HK-2 (cell line): ENCODE data around the gene SCUBE1.

Experiments
- DNase-seq: peaks from one replicate; pipeline ENCODE4 v3.0.0-alpha.2; 2018; ENCODE audit not compliant: unreplicated experiment

Gene SCUBE1

GRCh38 chr22:43155789-43156188 is 187.4 kb downstream of the SCUBE1 start:
- no peak for DNase-seq

GRCh38 chr22:43154887-43155536 is 188.2 kb downstream of the SCUBE1 start:
- DNase-seq, result no peak

- no peak for DNase-seq
These were observed 189.3 kb downstream of the SCUBE1 start for GRCh38 chr22:43153899-43154298.

- DNase-seq, result peak; percentile 58
These were observed 190.7 kb downstream of the SCUBE1 start for GRCh38 chr22:43152357-43153071.

- no peak for DNase-seq
These were observed 191.2 kb downstream of the SCUBE1 start for GRCh38 chr22:43152003-43152356.

- DNase-seq, result peak; percentile 64
These were observed 191.7 kb downstream of the SCUBE1 start, which contains the start of gene TSPO for GRCh38 chr22:43151251-43152002. Gene TSPO, plus strand, starts transcription at chr22:43151559. Its CDS starts 7,680 bp downstream, at chr22:43159239.

GRCh38 chr22:43150731-43151206 is 192.4 kb downstream of the SCUBE1 start:
- no peak for DNase-seq

GRCh38 chr22:43148581-43148980 is 194.6 kb downstream of the SCUBE1 start:
- no peak for DNase-seq

- no peak for DNase-seq
These were observed 195.4 kb downstream of the SCUBE1 start for GRCh38 chr22:43147821-43148220.
